ENCODE measurements around the gene MYL2. TPM values are rescaled to one million over a fixed set of nuclear protein-coding genes. Genes with fewer than 3 reads are reported as not detected.

Gene MYL2
- total RNA-seq, 1 donor from 2014 or later = 140 TPM

GRCh38 chr12:110880651-110881050, 39.7 kb downstream of the MYL2 start:
- no peaks in the 10 kb centered on the region for H3K9me3 ChIP-seq (ENCODE audit: control insufficient read depth in 3 of 3, low read length in 3 of 3)

GRCh38 chr12:110874781-110875180, 45.6 kb downstream of the MYL2 start:
- H3K9me3 ChIP-seq (ENCODE audit: control insufficient read depth in 3 of 3, low read length in 3 of 3) = no peaks in the 10 kb centered on the region
- no peak overlapping the region for H3K9ac ChIP-seq (ENCODE audit: low read depth in 1 of 3, low read length in 3 of 3)
- H3K27me3 ChIP-seq (ENCODE audit: control insufficient read depth in 3 of 3, insufficient read depth in 3 of 3, low read length in 3 of 3) = no peaks in the 10 kb centered on the region
- no peaks in the 10 kb centered on the region for H3K36me3 ChIP-seq (ENCODE audit: control insufficient read depth in 3 of 3, insufficient read depth in 3 of 3, low read length in 3 of 3)
- H3K4me3 ChIP-seq (ENCODE audit: low read length in 3 of 3) = no peak overlapping the region
- no peak overlapping the region for H3K27ac ChIP-seq (ENCODE audit: low read depth, low read length)
- no peaks in the 10 kb centered on the region for H3K4me1 ChIP-seq (ENCODE audit: control insufficient read depth in 3 of 3, insufficient read depth in 3 of 3, low read length in 3 of 3)

More at GRCh38 chr12:110880651-110881050, 39.7 kb downstream of the MYL2 start:
- Histone ChIP-seq H3K27ac (ENCODE audit: low read depth, low read length) (no peak overlapping the region), H3K36me3 (ENCODE audit: control insufficient read depth in 3 of 3, insufficient read depth in 3 of 3, low read length in 3 of 3) (no peaks in the 10 kb centered on the region), H3K27me3 (ENCODE audit: control insufficient read depth in 3 of 3, insufficient read depth in 3 of 3, low read length in 3 of 3) (no peaks in the 10 kb centered on the region), H3K4me1 (ENCODE audit: control insufficient read depth in 3 of 3, insufficient read depth in 3 of 3, low read length in 3 of 3) (peaks cover 0 to 3% (median 2%) of the 10 kb centered on the region in 3 donors), H3K9ac (ENCODE audit: low read depth in 1 of 3, low read length in 3 of 3) (no peak overlapping the region), H3K4me3 (ENCODE audit: low read length in 3 of 3) (no peak overlapping the region)

- Histone ChIP-seq H3K27me3 (ENCODE audit: control insufficient read depth in 3 of 3, insufficient read depth in 3 of 3, low read length in 3 of 3) (no peaks in the 10 kb centered on the region), H3K27ac (ENCODE audit: low read depth, low read length) (no peak overlapping the region), H3K36me3 (ENCODE audit: control insufficient read depth in 3 of 3, insufficient read depth in 3 of 3, low read length in 3 of 3) (no peaks in the 10 kb centered on the region), H3K4me3 (ENCODE audit: low read length in 3 of 3) (no peak overlapping the region), H3K9ac (ENCODE audit: low read depth in 1 of 3, low read length in 3 of 3) (no peak overlapping the region), H3K9me3 (ENCODE audit: control insufficient read depth in 3 of 3, low read length in 3 of 3) (no peaks in the 10 kb centered on the region), H3K4me1 (ENCODE audit: control insufficient read depth in 3 of 3, insufficient read depth in 3 of 3, low read length in 3 of 3) (no peaks in the 10 kb centered on the region)
Measured at GRCh38 chr12:110874351-110874750, 46.0 kb downstream of the MYL2 start.

GRCh38 chr12:110872100-110872499, 48.3 kb downstream of the MYL2 start:
- H3K4me3 ChIP-seq (ENCODE audit: low read length in 3 of 3) = no peak overlapping the region

GRCh38 chr12:110869803-110870202, 50.6 kb downstream of the MYL2 start:
- Histone ChIP-seq H3K4me1 (ENCODE audit: control insufficient read depth in 3 of 3, insufficient read depth in 3 of 3, low read length in 3 of 3) (no peaks in the 10 kb centered on the region), H3K4me3 (ENCODE audit: low read length in 3 of 3) (no peak overlapping the region), H3K27ac (ENCODE audit: low read depth, low read length) (no peak overlapping the region), H3K9ac (ENCODE audit: low read depth in 1 of 3, low read length in 3 of 3) (no peak overlapping the region), H3K36me3 (ENCODE audit: control insufficient read depth in 3 of 3, insufficient read depth in 3 of 3, low read length in 3 of 3) (no peaks in the 10 kb centered on the region), H3K9me3 (ENCODE audit: control insufficient read depth in 3 of 3, low read length in 3 of 3) (no peaks in the 10 kb centered on the region), H3K27me3 (ENCODE audit: control insufficient read depth in 3 of 3, insufficient read depth in 3 of 3, low read length in 3 of 3) (no peaks in the 10 kb centered on the region)

More at GRCh38 chr12:110872100-110872499, 48.3 kb downstream of the MYL2 start:
- Histone ChIP-seq H3K27ac (ENCODE audit: low read depth, low read length) (no peak overlapping the region), H3K9me3 (ENCODE audit: control insufficient read depth in 3 of 3, low read length in 3 of 3) (no peaks in the 10 kb centered on the region), H3K27me3 (ENCODE audit: control insufficient read depth in 3 of 3, insufficient read depth in 3 of 3, low read length in 3 of 3) (no peaks in the 10 kb centered on the region), H3K9ac (ENCODE audit: low read depth in 1 of 3, low read length in 3 of 3) (no peak overlapping the region), H3K36me3 (ENCODE audit: control insufficient read depth in 3 of 3, insufficient read depth in 3 of 3, low read length in 3 of 3) (no peaks in the 10 kb centered on the region), H3K4me1 (ENCODE audit: control insufficient read depth in 3 of 3, insufficient read depth in 3 of 3, low read length in 3 of 3) (no peaks in the 10 kb centered on the region)

GRCh38 chr12:110869026-110869425, 51.4 kb downstream of the MYL2 start:
- Histone ChIP-seq H3K27me3 (ENCODE audit: control insufficient read depth in 3 of 3, insufficient read depth in 3 of 3, low read length in 3 of 3) (no peaks in the 10 kb centered on the region), H3K4me3 (ENCODE audit: low read length in 3 of 3) (no peak overlapping the region), H3K9me3 (ENCODE audit: control insufficient read depth in 3 of 3, low read length in 3 of 3) (no peaks in the 10 kb centered on the region), H3K36me3 (ENCODE audit: control insufficient read depth in 3 of 3, insufficient read depth in 3 of 3, low read length in 3 of 3) (no peaks in the 10 kb centered on the region), H3K27ac (ENCODE audit: low read depth, low read length) (no peak overlapping the region), H3K9ac (ENCODE audit: low read depth in 1 of 3, low read length in 3 of 3) (no peak overlapping the region), H3K4me1 (ENCODE audit: control insufficient read depth in 3 of 3, insufficient read depth in 3 of 3, low read length in 3 of 3) (no peaks in the 10 kb centered on the region)

GRCh38 chr12:110865521-110865920, 54.9 kb downstream of the MYL2 start:
- Histone ChIP-seq H3K27ac (ENCODE audit: low read depth, low read length) (no peak overlapping the region), H3K27me3 (ENCODE audit: control insufficient read depth in 3 of 3, insufficient read depth in 3 of 3, low read length in 3 of 3) (no peaks in the 10 kb centered on the region), H3K9me3 (ENCODE audit: control insufficient read depth in 3 of 3, low read length in 3 of 3) (no peaks in the 10 kb centered on the region), H3K4me3 (ENCODE audit: low read length in 3 of 3) (no peak overlapping the region), H3K36me3 (ENCODE audit: control insufficient read depth in 3 of 3, insufficient read depth in 3 of 3, low read length in 3 of 3) (no peaks in the 10 kb centered on the region), H3K9ac (ENCODE audit: low read depth in 1 of 3, low read length in 3 of 3) (no peak overlapping the region), H3K4me1 (ENCODE audit: control insufficient read depth in 3 of 3, insufficient read depth in 3 of 3, low read length in 3 of 3) (no peaks in the 10 kb centered on the region)

- no peaks in the 10 kb centered on the region for H3K9me3 ChIP-seq (ENCODE audit: control insufficient read depth in 3 of 3, low read length in 3 of 3)
- no peaks in the 10 kb centered on the region for H3K36me3 ChIP-seq (ENCODE audit: control insufficient read depth in 3 of 3, insufficient read depth in 3 of 3, low read length in 3 of 3)
- H3K27me3 ChIP-seq (ENCODE audit: control insufficient read depth in 3 of 3, insufficient read depth in 3 of 3, low read length in 3 of 3) = no peaks in the 10 kb centered on the region
- no peak overlapping the region for H3K27ac ChIP-seq (ENCODE audit: low read depth, low read length)
- no peaks in the 10 kb centered on the region for H3K4me1 ChIP-seq (ENCODE audit: control insufficient read depth in 3 of 3, insufficient read depth in 3 of 3, low read length in 3 of 3)
- no peak overlapping the region for H3K4me3 ChIP-seq (ENCODE audit: low read length in 3 of 3)
- no peak overlapping the region for H3K9ac ChIP-seq (ENCODE audit: low read depth in 1 of 3, low read length in 3 of 3)
Measured at GRCh38 chr12:110863161-110863560, 57.2 kb downstream of the MYL2 start.

GRCh38 chr12:110862329-110862728, 58.0 kb downstream of the MYL2 start:
- Histone ChIP-seq H3K4me3 (ENCODE audit: low read length in 3 of 3) (no peak overlapping the region), H3K36me3 (ENCODE audit: control insufficient read depth in 3 of 3, insufficient read depth in 3 of 3, low read length in 3 of 3) (no peaks in the 10 kb centered on the region), H3K27ac (ENCODE audit: low read depth, low read length) (no peak overlapping the region), H3K9me3 (ENCODE audit: control insufficient read depth in 3 of 3, low read length in 3 of 3) (no peaks in the 10 kb centered on the region), H3K9ac (ENCODE audit: low read depth in 1 of 3, low read length in 3 of 3) (no peak overlapping the region), H3K4me1 (ENCODE audit: control insufficient read depth in 3 of 3, insufficient read depth in 3 of 3, low read length in 3 of 3) (no peaks in the 10 kb centered on the region), H3K27me3 (ENCODE audit: control insufficient read depth in 3 of 3, insufficient read depth in 3 of 3, low read length in 3 of 3) (no peaks in the 10 kb centered on the region)

GRCh38 chr12:110861729-110862128, 58.6 kb downstream of the MYL2 start:
- Histone ChIP-seq H3K27me3 (ENCODE audit: control insufficient read depth in 3 of 3, insufficient read depth in 3 of 3, low read length in 3 of 3) (no peaks in the 10 kb centered on the region), H3K9me3 (ENCODE audit: control insufficient read depth in 3 of 3, low read length in 3 of 3) (no peaks in the 10 kb centered on the region), H3K4me1 (ENCODE audit: control insufficient read depth in 3 of 3, insufficient read depth in 3 of 3, low read length in 3 of 3) (no peaks in the 10 kb centered on the region), H3K4me3 (ENCODE audit: low read length in 3 of 3) (no peak overlapping the region), H3K27ac (ENCODE audit: low read depth, low read length) (no peak overlapping the region), H3K36me3 (ENCODE audit: control insufficient read depth in 3 of 3, insufficient read depth in 3 of 3, low read length in 3 of 3) (no peaks in the 10 kb centered on the region), H3K9ac (ENCODE audit: low read depth in 1 of 3, low read length in 3 of 3) (no peak overlapping the region)
